Hepatocyte (in vitro differentiated cells): ENCODE measurements around the gene MAX.

ENCODE experiments used
- EZH2 ChIP-seq: fragments of 200-600 bp; sonication (generic); IDR thresholded peaks from 2 replicates; pipeline ENCODE4 v1.6.1; 2016; ENCODE audit warnings: antibody characterized with exemption, mild to moderate bottlenecking, borderline replicate concordance
- EZH2phosphoT487 ChIP-seq: fragments of 200-600 bp; sonication (generic); IDR thresholded peaks from one replicate; pipeline ENCODE4 v1.6.1; 2018; ENCODE audit warnings: antibody characterized with exemption, mild to moderate bottlenecking, low read depth, moderate library complexity; ENCODE audit not compliant: unreplicated experiment, severe bottlenecking
- TF ChIP-seq, protein P1 (sequence below): fragments of 200-600 bp; sonication (generic); IDR thresholded peaks from 2 replicates; pipeline ENCODE4 v1.5.1; 2016; ENCODE audit warnings: antibody characterized with exemption, mild to moderate bottlenecking; ENCODE audit not compliant: poor library complexity

DNA sequence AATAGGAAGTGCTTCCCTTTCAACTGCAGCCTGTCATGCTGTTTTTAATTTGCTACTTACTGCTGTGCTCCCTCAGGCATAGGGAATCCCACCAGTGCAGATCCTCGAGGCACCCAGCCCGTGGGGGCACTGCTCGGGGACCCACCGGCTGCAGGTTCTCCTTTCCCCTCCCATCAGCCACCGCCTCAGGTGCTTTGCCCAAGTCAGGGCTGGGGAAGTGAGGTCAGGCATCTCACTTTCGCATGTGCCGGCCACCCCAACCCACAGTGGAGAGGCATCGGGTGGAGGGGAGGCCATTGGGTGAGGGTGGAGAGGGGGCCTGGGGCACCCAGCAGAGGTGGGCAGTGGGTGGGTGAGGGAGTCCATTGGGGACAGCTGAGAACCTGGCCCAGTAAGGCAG lies 41.9 kb upstream of the MAX start:
- TF ChIP-seq EZH2: no peak
- TF ChIP-seq, protein P1, sequence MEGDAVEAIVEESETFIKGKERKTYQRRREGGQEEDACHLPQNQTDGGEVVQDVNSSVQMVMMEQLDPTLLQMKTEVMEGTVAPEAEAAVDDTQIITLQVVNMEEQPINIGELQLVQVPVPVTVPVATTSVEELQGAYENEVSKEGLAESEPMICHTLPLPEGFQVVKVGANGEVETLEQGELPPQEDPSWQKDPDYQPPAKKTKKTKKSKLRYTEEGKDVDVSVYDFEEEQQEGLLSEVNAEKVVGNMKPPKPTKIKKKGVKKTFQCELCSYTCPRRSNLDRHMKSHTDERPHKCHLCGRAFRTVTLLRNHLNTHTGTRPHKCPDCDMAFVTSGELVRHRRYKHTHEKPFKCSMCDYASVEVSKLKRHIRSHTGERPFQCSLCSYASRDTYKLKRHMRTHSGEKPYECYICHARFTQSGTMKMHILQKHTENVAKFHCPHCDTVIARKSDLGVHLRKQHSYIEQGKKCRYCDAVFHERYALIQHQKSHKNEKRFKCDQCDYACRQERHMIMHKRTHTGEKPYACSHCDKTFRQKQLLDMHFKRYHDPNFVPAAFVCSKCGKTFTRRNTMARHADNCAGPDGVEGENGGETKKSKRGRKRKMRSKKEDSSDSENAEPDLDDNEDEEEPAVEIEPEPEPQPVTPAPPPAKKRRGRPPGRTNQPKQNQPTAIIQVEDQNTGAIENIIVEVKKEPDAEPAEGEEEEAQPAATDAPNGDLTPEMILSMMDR: no peak
- TF ChIP-seq EZH2phosphoT487: no peak
